GM19438 (cell line): ENCODE measurements around the gene RTTN.

Experiments
- ATAC-seq: cut with Tn5 transposase; IDR thresholded peaks from one replicate; pipeline ENCODE4 v1.9.1; 2021; ENCODE audit warnings: low read depth; ENCODE audit not compliant: unreplicated experiment

RTTN gene

DNA sequence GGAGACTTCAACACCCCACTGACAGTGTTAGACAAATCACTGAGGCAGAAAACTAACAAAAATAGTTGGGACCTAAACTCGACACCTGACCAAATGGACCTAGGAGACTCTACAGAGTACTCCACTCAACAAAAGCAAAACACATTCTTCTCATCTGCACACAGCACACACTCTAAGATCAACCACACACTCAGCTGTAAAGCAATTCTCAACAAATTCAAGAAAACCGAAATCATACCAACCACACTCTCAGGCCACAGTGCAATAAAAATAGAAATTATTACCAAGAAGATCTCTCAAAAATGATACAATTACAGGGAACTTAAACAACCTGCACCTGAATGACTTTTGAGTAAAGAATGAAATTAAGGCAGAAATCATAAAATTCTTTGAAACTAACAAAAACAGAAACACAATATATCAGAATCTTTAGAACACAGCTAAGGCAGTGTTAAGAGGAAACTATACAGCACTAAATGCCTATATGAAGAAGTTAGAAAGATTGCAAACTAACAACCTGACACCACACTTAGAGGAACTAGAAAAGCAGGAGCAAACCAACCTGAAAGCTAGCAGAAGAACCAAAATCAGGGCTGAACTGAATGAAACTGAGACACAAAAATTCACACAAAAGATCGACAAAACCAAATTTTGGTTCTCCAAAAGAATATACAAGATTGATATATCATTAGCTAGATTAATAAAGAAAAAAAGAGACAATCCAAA is 46.3 kb downstream of the RTTN start:
- peak; percentile 84 for ATAC-seq

DNA sequence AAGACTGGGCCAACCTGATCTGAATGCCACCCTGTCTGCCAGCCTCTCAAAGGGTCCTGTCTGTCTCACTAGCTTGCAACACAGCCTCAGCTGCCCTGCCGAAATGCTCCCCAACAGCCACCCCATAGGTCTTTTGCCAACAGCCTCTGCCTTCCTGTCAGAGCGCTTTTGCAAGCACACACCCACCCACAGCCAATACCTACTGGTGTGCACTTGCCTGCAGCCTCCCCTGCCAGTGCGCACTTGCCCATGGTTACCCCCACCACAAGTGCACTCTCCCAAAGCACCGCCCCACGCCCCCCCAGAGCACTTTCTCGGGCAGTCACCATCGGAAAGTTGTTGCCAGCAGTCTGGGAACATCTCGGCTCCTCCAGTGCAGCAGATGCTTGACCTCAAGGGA is 48.6 kb downstream of the RTTN start:
- no peak for ATAC-seq

DNA sequence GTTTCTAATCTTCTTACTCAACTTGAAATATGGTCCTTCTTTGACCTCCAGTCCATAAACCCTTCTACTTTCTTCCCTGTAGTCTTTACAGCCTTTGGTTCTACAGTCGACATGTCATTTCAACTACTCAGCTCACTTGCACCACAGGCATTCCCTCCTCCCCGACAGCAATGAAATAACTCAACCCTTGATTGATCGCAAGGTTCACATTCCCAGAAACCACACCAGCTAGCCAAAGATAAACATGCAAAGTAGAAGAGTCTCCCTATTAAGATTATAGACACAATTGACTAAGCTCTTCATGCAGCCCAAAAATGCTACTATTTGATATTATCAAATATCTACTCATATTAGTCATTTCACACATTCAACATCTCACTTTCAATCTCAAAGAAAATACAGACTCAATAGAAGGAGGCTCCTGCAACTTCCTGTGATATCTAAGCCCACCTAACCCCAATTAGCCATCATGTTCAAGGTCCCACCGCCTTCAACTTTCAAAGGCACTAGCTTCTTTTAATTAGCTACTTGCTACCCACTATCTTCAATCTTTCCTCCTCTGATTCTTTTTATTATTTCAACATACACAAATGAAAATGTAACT is 50.8 kb downstream of the RTTN start:
- no peak for ATAC-seq

DNA sequence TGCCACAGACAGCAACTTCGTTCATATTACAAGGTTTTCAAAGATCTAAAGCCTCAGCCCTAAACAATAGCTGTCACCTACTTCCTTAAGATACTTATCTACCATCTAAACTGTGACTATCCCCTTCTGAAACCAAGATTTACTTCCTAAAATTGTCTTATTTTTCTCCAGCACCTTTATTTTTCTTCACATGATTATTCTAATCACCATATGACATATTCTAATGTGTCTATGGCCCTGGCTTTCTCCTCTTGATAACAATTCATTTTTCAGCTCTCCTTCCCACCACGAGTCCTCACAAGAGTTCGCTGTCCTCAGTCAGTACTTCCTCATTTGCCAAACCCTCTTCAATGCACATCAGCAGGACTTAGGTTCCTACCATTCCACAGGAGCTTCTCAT is 53.9 kb downstream of the RTTN start:
- no peak for ATAC-seq

DNA sequence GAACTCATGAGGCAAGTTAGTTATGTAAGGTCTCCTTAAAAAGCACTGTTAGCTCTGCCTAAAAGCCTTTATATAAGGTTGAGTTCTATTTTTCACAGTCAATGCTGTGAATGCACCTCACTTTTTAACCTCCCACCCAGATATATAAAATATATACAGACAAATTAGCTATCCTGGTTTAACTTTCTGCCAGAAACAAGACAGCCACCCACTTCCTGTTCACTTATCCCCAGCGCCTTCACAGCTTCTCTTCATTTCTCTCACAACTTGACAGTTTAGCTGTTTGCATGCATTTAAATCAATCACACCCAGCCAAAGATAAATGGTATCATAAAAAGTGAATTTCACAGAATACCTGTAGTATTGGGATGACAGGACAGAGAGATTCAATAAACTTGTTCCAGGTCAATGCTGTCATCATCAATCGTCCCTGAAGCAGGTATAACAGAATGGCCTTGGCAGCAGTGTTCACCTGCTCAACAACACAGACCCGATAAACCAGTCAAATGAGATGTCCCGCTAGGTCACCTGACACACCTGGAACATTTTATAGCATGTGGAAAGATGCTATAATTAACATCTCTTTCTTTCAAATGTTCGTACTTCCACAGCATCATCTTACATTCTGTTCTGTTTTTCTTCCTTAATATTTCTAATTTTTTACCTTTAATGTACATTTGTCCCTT is 55.7 kb downstream of the RTTN start:
- no peak for ATAC-seq

DNA sequence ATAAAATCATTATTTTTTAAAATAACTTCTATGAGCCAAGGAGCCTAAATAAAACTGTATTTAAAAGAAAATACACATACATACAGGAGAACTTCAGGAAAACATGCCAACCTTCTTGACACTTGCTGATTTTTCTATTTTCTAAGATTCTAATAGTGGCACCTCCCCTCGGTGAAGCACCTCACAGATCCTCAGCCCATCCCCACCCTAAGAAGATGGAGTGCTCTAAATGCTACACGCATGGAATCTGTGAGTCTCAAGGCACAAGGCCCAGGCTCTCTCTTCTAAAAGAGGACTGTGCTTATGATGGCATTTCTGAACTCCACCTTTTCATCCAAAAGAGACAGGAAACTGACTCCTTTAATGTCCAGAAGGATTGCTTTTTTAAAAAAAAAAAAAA is 56.3 kb downstream of the RTTN start:
- no peak for ATAC-seq

DNA sequence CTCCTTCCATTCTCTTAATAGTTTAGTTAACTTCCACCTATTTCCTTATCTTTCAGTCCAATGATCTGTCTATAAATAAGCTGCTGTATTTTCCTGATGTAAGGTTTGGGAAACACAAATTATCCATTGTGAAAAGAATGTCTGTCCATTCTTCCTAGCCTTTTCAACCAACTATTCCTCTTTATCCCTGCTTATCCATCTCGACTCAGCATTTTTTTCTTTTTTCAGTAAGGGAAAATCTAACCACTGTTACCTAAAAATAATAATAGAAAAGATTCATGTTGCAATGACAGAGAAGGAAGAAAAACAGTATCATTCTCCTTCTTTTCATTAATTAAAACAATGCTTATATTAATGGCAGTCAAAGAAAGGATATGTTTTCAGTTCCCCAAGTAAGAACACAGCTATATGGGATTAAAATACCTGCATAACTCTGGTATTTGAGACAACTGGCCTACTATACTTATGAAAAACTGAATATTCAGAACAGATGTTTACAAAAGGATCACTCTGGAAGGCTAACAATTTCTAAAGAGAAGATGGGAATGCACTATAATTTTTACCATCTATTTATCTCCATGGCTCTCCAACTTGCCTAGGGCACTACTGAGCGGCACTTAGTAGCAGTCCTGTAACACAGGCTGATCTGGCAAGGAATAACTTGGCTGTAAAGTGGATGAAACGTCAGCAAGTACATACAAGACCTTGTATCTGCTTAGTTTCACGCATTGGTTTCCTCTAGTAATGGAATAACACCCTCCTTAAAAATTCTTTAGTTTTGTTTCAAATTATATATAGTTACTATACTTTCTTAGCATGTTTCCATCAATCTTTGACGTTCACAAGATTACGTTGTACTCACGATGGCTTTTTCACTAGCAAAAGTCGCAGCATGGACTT is 57.2 kb downstream of the RTTN start:
- no peak for ATAC-seq

DNA sequence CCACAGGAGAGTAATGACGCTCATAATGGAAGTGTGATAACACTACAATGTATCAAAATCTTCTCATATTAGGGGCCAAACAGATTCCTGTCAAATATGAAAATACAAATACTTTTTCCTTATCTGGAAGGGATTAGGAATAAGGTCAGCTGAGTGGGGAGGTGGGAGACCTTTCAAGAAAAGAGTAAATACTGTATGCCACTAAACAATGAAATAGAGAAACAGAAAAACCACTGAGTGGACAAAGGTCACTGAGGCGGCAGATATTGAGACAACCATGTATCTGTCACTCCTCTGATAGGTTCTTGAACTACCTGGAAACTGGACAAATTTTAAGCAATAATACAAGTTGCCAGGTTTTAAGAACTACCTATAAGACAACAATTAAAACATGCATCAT is 59.3 kb downstream of the RTTN start:
- ATAC-seq, result no peak

DNA sequence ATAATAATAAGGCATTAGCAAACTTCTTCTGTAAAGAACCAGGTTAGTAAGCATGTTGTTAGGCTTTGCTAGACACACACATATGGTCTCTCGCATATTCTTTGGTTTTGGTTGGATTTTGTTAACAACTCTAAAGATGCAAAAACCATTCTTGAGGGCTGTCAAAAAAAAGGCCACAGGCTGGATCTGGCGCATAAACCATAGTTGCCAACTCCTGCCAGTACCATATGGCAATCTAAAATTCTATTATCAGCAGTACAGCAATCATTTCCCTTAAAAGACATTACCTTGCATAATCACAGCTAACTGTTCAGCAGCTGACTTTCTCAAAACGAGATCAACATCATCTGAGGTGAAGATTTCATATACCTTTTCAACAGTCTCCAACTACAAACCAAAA is 63.5 kb downstream of the RTTN start:
- ATAC-seq, result no peak

DNA sequence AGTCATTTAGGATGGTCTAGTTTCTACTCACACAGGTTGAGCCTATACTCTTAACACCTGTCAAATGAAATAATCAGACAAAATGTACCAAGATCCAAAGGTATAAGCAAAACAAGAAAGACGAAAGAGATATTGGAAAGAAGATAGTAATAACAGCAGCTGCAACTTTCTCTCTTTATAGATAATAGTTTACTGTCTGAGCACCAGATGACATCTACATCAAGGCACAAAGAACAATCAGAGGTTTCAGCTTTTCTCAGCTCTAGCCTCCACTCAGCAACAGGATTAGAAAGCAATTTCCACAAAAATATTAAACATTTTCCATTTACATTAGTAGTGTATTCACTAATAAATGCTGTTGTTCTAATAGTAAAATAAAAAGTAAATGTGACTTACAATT is 66.3 kb downstream of the RTTN start:
- no peak for ATAC-seq

DNA sequence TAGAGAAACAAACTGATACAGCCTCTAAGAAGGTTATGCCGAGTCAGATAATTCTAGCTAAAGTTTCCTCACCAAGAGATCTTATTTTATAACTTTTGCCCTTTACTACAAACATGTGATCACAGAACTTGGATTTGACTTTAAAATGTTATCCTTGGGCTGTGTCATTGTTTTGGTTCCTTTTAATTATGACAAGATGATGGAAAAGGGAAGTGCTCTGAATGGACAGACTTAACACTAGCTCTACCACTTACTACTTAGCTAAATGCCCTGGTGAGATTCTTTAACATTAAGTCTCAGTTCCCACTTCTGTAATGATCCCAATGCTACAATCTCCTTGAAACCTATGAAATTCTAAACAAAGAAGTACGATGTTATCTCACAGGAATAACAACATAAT is 69.9 kb downstream of the RTTN start:
- ATAC-seq, result no peak

DNA sequence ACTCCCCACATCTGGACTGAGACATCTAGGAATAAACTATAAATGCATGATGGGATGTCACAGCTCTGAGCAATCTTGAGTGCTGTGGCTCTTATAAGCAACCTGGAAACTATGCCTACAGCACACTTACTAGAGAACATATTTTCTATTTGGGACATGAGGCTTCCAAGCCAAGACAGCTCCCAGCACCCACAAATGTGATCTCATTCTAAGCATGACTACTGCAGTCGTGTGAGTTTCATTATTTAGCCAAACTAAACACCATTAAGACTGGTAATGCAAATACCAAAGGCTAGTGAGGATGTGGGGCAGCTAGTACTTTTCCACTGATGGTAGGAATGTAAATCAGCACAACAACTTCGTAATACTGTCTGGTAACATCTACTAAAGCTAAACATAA is 72.5 kb downstream of the RTTN start:
- ATAC-seq, result no peak

DNA sequence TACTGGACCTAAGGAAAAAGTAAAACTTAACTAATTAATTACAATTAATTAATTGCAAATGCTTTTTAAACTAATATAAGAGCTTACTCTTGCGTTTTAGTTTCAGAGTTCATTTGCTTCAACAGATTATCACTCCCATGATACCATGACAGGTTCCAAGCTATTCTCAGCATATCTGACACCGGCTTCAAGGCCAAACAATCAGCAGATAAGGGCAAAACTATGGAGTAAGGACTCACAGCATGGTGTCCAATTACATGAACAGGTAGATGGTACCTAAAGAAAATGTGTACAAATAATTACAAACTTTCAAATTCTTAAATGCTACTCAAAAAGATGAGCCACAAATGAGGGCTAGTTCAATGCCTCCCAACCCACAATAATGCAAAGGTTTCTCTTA is 77.2 kb downstream of the RTTN start:
- ATAC-seq, result no peak

DNA sequence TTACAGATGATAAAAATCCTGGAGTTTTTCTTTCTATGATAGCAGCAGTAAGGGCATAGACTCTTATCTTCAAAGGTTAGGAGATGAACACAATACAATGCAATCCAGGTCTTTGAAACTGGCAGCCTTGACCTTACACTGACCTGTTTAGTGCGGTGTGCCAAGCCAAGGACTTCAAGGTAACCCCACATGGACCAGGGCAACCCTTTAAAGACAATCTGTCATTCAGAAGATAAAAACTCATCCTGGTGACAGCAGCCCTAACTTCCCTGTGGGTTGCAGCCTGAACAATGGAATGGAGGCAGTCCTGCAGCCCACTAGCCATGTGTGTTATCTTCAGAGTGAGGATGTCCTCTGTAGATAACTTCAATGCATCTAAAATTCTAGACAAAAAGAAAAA is 78.1 kb downstream of the RTTN start:
- ATAC-seq, result no peak

DNA sequence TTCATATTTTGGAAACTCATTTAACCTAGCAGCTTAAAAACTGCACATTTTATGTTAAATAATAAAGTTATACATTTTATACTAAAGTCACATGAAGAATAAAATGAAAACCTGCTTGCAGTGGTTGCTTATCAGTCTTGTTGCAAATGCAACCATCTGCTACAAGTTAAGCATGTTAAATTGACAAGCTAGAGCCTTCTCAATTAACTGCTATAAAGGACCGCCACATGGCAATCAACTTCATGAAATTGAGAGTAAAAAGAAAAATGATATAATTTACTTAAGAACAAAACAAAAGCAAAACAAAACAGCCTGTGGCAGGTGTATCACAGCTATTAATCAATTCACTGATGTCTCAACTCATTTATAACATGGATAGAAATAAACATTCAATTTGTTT is 78.7 kb downstream of the RTTN start:
- ATAC-seq, result no peak

DNA sequence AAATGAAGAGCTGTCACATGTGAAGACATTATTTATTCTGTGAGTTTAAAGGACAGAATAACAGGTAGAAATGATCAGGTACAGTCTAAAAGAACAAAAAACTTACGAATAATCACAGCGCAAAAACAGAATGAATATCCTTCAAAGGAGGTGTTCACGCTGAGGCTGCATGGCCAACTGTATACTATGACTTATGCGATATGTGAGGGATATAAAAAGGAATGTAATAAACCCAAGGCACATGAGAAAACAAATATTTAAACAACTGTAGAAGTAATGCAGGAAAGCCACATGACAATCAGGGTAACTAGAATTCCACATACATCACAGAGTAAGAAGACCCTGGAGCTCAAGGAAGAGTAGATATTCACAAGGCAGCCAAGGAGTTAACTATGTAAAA is 81.3 kb downstream of the RTTN start:
- ATAC-seq, result no peak

DNA sequence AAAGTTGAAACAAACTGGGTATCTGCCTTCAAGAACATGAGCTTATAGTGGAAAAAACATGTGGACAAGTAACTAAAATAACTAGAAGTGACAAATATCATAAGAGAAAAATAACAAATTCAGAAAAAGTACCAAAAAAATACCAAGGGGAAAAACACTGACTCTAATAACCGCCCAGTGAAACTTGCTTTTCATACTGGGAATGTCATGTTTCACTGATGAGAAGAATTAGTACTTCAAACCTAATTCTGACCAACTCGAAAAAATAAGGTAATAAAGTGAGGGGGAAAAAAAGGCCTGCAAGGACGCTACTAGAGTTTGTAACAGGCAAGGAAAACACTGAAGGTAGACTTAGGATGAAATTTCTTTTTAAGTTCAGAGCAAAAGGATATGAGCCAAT is 83.6 kb downstream of the RTTN start:
- no peak for ATAC-seq

DNA sequence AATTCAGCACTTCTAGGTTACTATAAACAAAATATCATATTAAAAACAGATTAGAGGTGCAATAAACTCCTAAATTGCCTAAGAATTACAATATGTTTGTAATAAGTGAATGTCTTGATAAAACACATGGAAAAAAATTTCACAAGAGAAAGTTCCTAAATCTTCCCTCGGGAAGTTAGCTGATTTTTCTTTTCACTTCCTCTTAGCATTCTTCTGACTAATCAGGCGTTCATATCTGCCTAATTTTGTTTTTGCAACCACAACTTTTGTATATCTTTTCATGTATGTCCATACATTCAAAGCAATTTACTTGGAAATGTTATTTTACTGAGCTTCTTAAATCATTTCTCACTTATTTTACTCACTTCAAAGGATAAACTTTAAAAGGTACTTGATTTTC is 88.5 kb downstream of the RTTN start:
- ATAC-seq, result no peak

DNA sequence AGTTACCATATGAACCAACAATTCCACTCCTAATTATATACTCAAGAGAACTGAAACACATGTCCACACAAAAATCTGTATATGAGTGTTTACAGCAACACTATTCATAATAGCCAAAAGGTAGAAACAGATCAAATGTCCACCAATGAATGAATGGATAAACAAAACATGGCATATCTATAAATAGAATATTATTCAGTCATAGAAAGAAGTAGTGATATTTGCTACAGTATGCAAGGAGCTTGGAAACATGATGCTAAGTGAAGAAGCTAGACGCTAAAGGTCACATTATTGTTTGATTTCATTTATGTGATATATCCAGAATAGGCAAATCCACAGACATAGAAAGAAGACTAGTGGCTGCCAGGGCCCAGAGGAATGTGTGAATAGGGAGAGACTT is 92.0 kb downstream of the RTTN start:
- no peak for ATAC-seq

DNA sequence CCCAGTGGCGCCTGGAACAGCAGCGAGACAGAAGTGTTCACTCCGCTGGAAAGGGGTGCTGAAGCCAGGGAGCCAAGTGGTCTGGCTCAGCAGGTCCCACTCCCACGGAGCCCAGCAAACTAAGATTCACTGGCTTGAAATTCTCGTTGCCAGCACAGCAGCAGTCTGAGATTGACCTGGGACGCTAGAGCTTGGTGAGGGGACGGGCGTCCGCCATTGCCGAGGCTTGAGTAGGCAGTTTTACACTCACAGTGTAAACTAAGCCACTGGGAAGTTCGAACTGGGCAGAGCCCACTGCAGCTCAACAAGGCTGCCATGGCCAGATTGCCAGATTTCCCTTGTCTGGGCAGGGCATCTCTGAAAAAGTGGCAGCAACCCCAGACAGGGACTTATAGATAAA is 94.8 kb downstream of the RTTN start:
- no peak for ATAC-seq

DNA sequence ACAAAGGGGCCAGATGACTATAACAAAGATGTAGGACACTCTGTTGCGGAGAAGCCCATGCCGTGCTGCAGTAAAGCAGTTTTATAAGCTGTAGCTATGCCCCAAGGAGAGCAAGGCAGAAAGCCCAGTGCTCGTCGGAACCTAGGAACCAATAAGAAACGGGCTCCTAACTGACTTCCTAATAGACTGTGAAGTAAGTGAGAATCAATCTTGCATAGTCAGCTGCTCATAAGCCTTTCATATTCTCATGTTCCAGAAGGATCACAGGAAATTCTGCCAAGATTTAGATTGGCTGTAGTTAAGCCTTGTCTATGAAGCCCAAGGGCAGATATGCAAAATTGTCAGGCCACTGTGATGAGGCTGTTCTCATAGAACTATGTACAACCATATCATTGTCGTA is 98.4 kb downstream of the RTTN start:
- no peak for ATAC-seq
